ENCODE results near the gene DNAJC16. TPM values are rescaled to one million over a fixed set of nuclear protein-coding genes. Genes with fewer than 3 reads are reported as not detected.

The DNAJC16 gene
- total and polyA plus RNA-seq, 8 donors: 15.9 to 26.3 (median 19.8) TPM

GRCh38 chr1:15578921-15579682, 52.5 kb downstream of the DNAJC16 start:
- intact Hi-C loops (cut with DNase I): no loop called here
- DNase-seq (no peak), ATAC-seq (no peak)
- TF ChIP-seq CTCF (IDR thresholded peaks at IDR 0.05): no peak
- Histone ChIP-seq H3K36me3 (peaks cover 0 to 7% of the 10 kb centered on the region in 2 donors), H3K4me1 (peaks cover 0 to 4% of the 10 kb centered on the region in 2 donors), H3K4me3 (no peak overlapping the region), H3K27ac (peak overlapping the region; percentile 18 to 19), H3K27me3 (peaks cover 0 to 12% of the 10 kb centered on the region in 2 donors), H3K9me3 (no peaks in the 10 kb centered on the region)

GRCh38 chr1:15579683-15580047, 53.0 kb downstream of the DNAJC16 start:
- no peak for TF ChIP-seq CTCF (IDR thresholded peaks at IDR 0.05)
- intact Hi-C loops (cut with DNase I): no loop called here
- Histone ChIP-seq H3K9me3 (no peaks in the 10 kb centered on the region), H3K4me1 (peaks cover 0 to 8% of the 10 kb centered on the region in 2 donors), H3K27ac (peak overlapping the region in 1 of 2 donors; percentile 18), H3K36me3 (peaks cover 0 to 6% of the 10 kb centered on the region in 2 donors), H3K4me3 (no peak overlapping the region), H3K27me3 (peaks cover 0 to 18% of the 10 kb centered on the region in 2 donors)
- DNase-seq: no peak
- ATAC-seq: peak; percentile 17

- H3K27ac ChIP-seq: no peak overlapping the region
- no peak for TF ChIP-seq CTCF (IDR thresholded peaks at IDR 0.05)
Measured at GRCh38 chr1:15583016-15583706, 56.5 kb downstream of the DNAJC16 start.

GRCh38 chr1:15584489-15585363, 58.1 kb downstream of the DNAJC16 start, which contains the start of gene AGMAT:
Gene AGMAT, minus strand, starts transcription at chr1:15585051. Its CDS starts 84 bp downstream, at chr1:15584967.
- ATAC-seq: peak; percentile 76
- H3K9me3 ChIP-seq: no peaks in the 10 kb centered on the region
- H3K27ac ChIP-seq: no peak within 1 kb of the TSS
- peaks cover 0 to 12% of the 10 kb centered on the region in 2 donors for H3K4me1 ChIP-seq
- peaks cover 0 to 28% of the 10 kb centered on the region in 2 donors for H3K27me3 ChIP-seq
- H3K4me3 ChIP-seq: peak within 1 kb of the TSS; percentile 32 to 36
- H3K36me3 ChIP-seq: no peaks in the 10 kb centered on the region
- DNase-seq: peak in 2 of 4 donors; percentile 22 to 83
- no peak for TF ChIP-seq CTCF (IDR thresholded peaks at IDR 0.05)
- intact Hi-C loops (cut with DNase I): no loop called here

More at GRCh38 chr1:15583016-15583706, 56.5 kb downstream of the DNAJC16 start:
- H3K4me3 ChIP-seq: no peak overlapping the region
- DNase-seq: no peak
- peaks cover 0 to 13% of the 10 kb centered on the region in 2 donors for H3K4me1 ChIP-seq
- no peak for ATAC-seq
- intact Hi-C loops (cut with DNase I): no loop called here
- no peaks in the 10 kb centered on the region for H3K36me3 ChIP-seq
- H3K27me3 ChIP-seq: peaks cover 0 to 28% of the 10 kb centered on the region in 2 donors
- H3K9me3 ChIP-seq: no peaks in the 10 kb centered on the region

Measured in left lung (tissue), 10 donors.